Measurements from ENCODE around the gene NMRK1.

The NMRK1 gene

GRCh38 chr9:75054368-75055001 is 33.5 kb downstream of the NMRK1 start:
- no peak for DNase-seq

- no peak for DNase-seq
Observed at GRCh38 chr9:75053869-75054268, 34.1 kb downstream of the NMRK1 start.

GRCh38 chr9:75051285-75051684 is 36.7 kb downstream of the NMRK1 start:
- DNase-seq, result no peak

GRCh38 chr9:75047506-75047905 is 40.4 kb downstream of the NMRK1 start:
- DNase-seq, result no peak

- no peak for DNase-seq
Observed at GRCh38 chr9:75046725-75047345, 41.1 kb downstream of the NMRK1 start.

- no peak for DNase-seq
Observed at GRCh38 chr9:75041041-75041440, 46.9 kb downstream of the NMRK1 start.

- no peak for DNase-seq
Observed at GRCh38 chr9:75039801-75040200, 48.2 kb downstream of the NMRK1 start.

- DNase-seq, result no peak
Observed at GRCh38 chr9:75039009-75039408, 48.9 kb downstream of the NMRK1 start.

- DNase-seq, result no peak
Observed at GRCh38 chr9:75036793-75037192, 51.2 kb downstream of the NMRK1 start.

- no peak for DNase-seq
Observed at GRCh38 chr9:75033791-75034473, 54.0 kb downstream of the NMRK1 start.

GRCh38 chr9:75027187-75028107 is 60.5 kb downstream of the NMRK1 start:
- DNase-seq, result peak; percentile 51

GRCh38 chr9:75023846-75024245 is 64.1 kb downstream of the NMRK1 start:
- DNase-seq, result no peak

GRCh38 chr9:75019654-75020053 is 68.3 kb downstream of the NMRK1 start:
- no peak for DNase-seq

GRCh38 chr9:75019022-75019421 is 68.9 kb downstream of the NMRK1 start:
- DNase-seq, result no peak

- no peak for DNase-seq
Observed at GRCh38 chr9:75017378-75017777, 70.6 kb downstream of the NMRK1 start.

GRCh38 chr9:75013735-75014134 is 74.2 kb downstream of the NMRK1 start:
- no peak for DNase-seq
